HG03521 (cell line): ENCODE data around the gene TTC3.
"Not testable (repeated sequence)": the region's sequence is repeated elsewhere in the genome, so short reads cannot be mapped to it uniquely, and the experiment has no call there.

Experiments used
- ATAC-seq: cut with Tn5 transposase; IDR thresholded peaks from one replicate; pipeline ENCODE4 v1.9.1; 2021; ENCODE audit warnings: mild to moderate bottlenecking, moderate library complexity; ENCODE audit not compliant: unreplicated experiment

TTC3 gene

GRCh38 chr21:37220981-37221664, 148.1 kb downstream of the TTC3 start:
- peak; percentile 73 for ATAC-seq

- not testable (repeated sequence) for ATAC-seq
These were observed 149.2 kb downstream of the TTC3 start for GRCh38 chr21:37222248-37222647.

GRCh38 chr21:37223804-37224345, 150.8 kb downstream of the TTC3 start:
- no peak for ATAC-seq

GRCh38 chr21:37224861-37225839, 152.1 kb downstream of the TTC3 start:
- no peak for ATAC-seq

GRCh38 chr21:37226041-37226920, 153.2 kb downstream of the TTC3 start:
- no peak for ATAC-seq

GRCh38 chr21:37227071-37228002, 154.3 kb downstream of the TTC3 start:
- ATAC-seq, result no peak

GRCh38 chr21:37228003-37228400, 154.9 kb downstream of the TTC3 start:
- ATAC-seq, result no peak

GRCh38 chr21:37230632-37231248, 157.7 kb downstream of the TTC3 start:
- no peak for ATAC-seq

- ATAC-seq, result no peak
These were observed 158.2 kb downstream of the TTC3 start for GRCh38 chr21:37231249-37231645.

- no peak for ATAC-seq
These were observed 158.6 kb downstream of the TTC3 start for GRCh38 chr21:37231671-37232070.

GRCh38 chr21:37232274-37233018, 159.4 kb downstream of the TTC3 start:
- no peak for ATAC-seq

- ATAC-seq, result no peak
These were observed 160.6 kb downstream of the TTC3 start for GRCh38 chr21:37233551-37234146.

GRCh38 chr21:37237346-37237745, 164.3 kb downstream of the TTC3 start:
- ATAC-seq, result no peak

- no peak for ATAC-seq
These were observed 164.7 kb downstream of the TTC3 start for GRCh38 chr21:37237764-37238163.

- no peak for ATAC-seq
These were observed 167.9 kb downstream of the TTC3 start for GRCh38 chr21:37240978-37241377.

GRCh38 chr21:37241426-37241825, 168.4 kb downstream of the TTC3 start:
- ATAC-seq, result no peak

GRCh38 chr21:37243961-37244360, 170.9 kb downstream of the TTC3 start:
- ATAC-seq, result no peak

GRCh38 chr21:37244501-37245095, 171.5 kb downstream of the TTC3 start:
- no peak for ATAC-seq
